ENCODE results near the gene IL26.

DNA sequence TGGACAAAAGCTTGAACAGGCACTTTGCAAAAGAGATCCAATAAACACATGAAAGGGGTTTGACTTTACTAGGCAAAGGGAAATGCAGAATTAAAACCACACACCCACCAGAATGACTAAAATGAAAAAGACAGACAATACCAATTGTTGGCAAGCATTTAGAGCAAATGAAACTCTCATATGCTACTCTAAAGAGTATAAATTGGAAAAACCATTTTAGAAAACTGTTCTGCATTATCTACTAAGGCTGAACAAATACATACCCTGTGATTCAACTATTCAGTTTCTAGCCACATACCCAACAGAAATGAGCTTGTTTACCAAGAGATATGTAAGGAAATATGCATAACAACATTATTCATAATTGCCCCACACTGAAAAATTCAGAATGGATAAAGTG lies 36.3 kb upstream of the IL26 start:
- TF ChIP-seq, protein P1, sequence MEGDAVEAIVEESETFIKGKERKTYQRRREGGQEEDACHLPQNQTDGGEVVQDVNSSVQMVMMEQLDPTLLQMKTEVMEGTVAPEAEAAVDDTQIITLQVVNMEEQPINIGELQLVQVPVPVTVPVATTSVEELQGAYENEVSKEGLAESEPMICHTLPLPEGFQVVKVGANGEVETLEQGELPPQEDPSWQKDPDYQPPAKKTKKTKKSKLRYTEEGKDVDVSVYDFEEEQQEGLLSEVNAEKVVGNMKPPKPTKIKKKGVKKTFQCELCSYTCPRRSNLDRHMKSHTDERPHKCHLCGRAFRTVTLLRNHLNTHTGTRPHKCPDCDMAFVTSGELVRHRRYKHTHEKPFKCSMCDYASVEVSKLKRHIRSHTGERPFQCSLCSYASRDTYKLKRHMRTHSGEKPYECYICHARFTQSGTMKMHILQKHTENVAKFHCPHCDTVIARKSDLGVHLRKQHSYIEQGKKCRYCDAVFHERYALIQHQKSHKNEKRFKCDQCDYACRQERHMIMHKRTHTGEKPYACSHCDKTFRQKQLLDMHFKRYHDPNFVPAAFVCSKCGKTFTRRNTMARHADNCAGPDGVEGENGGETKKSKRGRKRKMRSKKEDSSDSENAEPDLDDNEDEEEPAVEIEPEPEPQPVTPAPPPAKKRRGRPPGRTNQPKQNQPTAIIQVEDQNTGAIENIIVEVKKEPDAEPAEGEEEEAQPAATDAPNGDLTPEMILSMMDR (conservative IDR thresholded peaks at IDR 0.05): no peak
- TF ChIP-seq EZH2 (IDR thresholded peaks at IDR 0.05; ENCODE audit: low read depth): no peak

Measured in PC-9 (cell line).